Right lobe of liver (tissue), 6 donors: Measurements from ENCODE around the gene AGRN. TPM values are rescaled to one million over a fixed set of nuclear protein-coding genes. Genes with fewer than 3 reads are reported as not detected.

Experiments
- ATAC-seq, 4 donors: fragments of 200-7000 bp; cut with Tn5 transposase; one replicate each; pipeline ENCODE4 v1.9.1; 2020; ENCODE audit warnings: mild to moderate bottlenecking in 4 of 4, moderate library complexity in 4 of 4
- DNase-seq, 3 donors: peaks; one replicate each; pipeline ENCODE4 v3.0.0-alpha.2; 2020
- H3K27ac ChIP-seq, 3 donors: fragments of 200-600 bp; one replicate each; pipeline ENCODE4 v1.8.0; 2022
- H3K27me3 ChIP-seq, 2 donors: fragments of 200-600 bp; one replicate each; pipeline ENCODE4 v1.8.0; 2022
- H3K36me3 ChIP-seq, 4 donors: fragments of 200-600 bp; sonication (generic) in 1 of 4; one replicate each; pipeline versions ENCODE4 v1.5.1 to v1.8.0; 2017 to 2022; ENCODE audit warnings: control low read depth in 1 of 4
- H3K4me1 ChIP-seq, 4 donors: fragments of 200-600 bp; sonication (generic) in 1 of 4; one replicate each; pipeline versions ENCODE4 v1.5.1 to v1.8.0; 2017 to 2022; ENCODE audit warnings: control low read depth in 1 of 4
- H3K4me3 ChIP-seq, 3 donors: fragments of 200-600 bp; one replicate each; pipeline ENCODE4 v1.8.0; 2022
- H3K9me3 ChIP-seq, 4 donors: fragments of 200-600 bp; sonication (generic) in 1 of 4; one replicate each; pipeline versions ENCODE4 v1.5.1 to v1.8.0; 2017 to 2022; ENCODE audit warnings: control low read depth in 1 of 4
- CTCF ChIP-seq, 4 donors: fragments of 200-600 bp in 3 of 4; fragments of 450-650 bp in 1 of 4; IDR thresholded peaks; one replicate each; pipeline versions ENCODE4 v1.5.1 to v1.8.0; 2016 to 2022; ENCODE audit warnings: antibody characterized with exemption in 4 of 4, mild to moderate bottlenecking in 2 of 4
- POLR2A ChIP-seq: fragments of 450-650 bp; IDR thresholded peaks from one replicate; pipeline ENCODE4 v1.6.1; 2017; ENCODE audit warnings: antibody characterized with exemption, mild to moderate bottlenecking
- WGBS: methylation state at CpG from one replicate; pipeline ENCODE4 v1.1.6; 2018; ENCODE audit warnings: low coverage, low lambda C conversion rate; ENCODE audit not compliant: insufficient coverage; ENCODE audit errors: missing lambda C conversion rate; 5-methylcytosine and 5-hydroxymethylcytosine counted together
- intact Hi-C, 2 donors: fragments of 100-400 bp; cut with DNase I; formaldehyde crosslinking; loops; one replicate each; pipeline versions ENCODE4 v1.11.2 to v1.14.1; 2022
- total RNA-seq, 6 experiments: library from RNA; depleted of rRNA in 2 of 6; stranded (reverse); fragments of >200 nt in 2 of 6; fragmentation: NEBNext Ultra II Directional in 3 of 6; extraction: Animal tissue kit (Norgen Biotek cat#: 25700) in 3 of 6; gene quantifications; one replicate each; pipeline versions ENCODE4 v1.1.0 to v1.2.4, GENCODE V29; 2016 to 2023
- donor health status: DM: no; HTN: yes; CAD: no.
- donor health status: DM: no; HTN: no; CAD: no.
- donor health status: DM: no; HTN: no; CAD: no.
- donor health status: DM: no; HTN: yes; CAD: no.
- donor health status: DM: no; HTN: yes; CAD: no.

Gene AGRN
- total RNA-seq, 6 experiments from 2014 or later: 14.2 to 44.5 (median 35.2) TPM

GRCh38 chr1:1085171-1085841 is 65.4 kb downstream of the AGRN start:
- H3K4me3 ChIP-seq: no peak overlapping the region
- WGBS: 95% methylated on average over 4 of the region's 30 CpGs
- ATAC-seq (no peak), DNase-seq (peak in 2 of 3 donors; percentile 19 to 47)
- no peaks in the 10 kb centered on the region for H3K9me3 ChIP-seq
- no peak for TF ChIP-seq CTCF (IDR thresholded peaks at IDR 0.05)
- no peak for TF ChIP-seq POLR2A
- no peaks in the 10 kb centered on the region for H3K36me3 ChIP-seq
- no peaks in the 10 kb centered on the region for H3K27me3 ChIP-seq
- no peak overlapping the region for H3K27ac ChIP-seq
- H3K4me1 ChIP-seq: peaks cover 0 to 1% (median under 1%) of the 10 kb centered on the region in 4 donors
- intact Hi-C loops: no loop called here

- ATAC-seq (no peak), DNase-seq (peak in 1 of 3 donors; percentile 48)
- Histone ChIP-seq H3K4me3 (no peak overlapping the region), H3K9me3 (no peaks in the 10 kb centered on the region), H3K27me3 (no peaks in the 10 kb centered on the region), H3K36me3 (no peaks in the 10 kb centered on the region), H3K4me1 (no peaks in the 10 kb centered on the region), H3K27ac (no peak overlapping the region)
- WGBS: 100% methylated on average over 2 of the region's 38 CpGs
- TF ChIP-seq POLR2A: no peak
- intact Hi-C loops: no loop called here
Measured at GRCh38 chr1:1085911-1086841, 66.3 kb downstream of the AGRN start.

GRCh38 chr1:1086911-1087341 is 67.0 kb downstream of the AGRN start:
- WGBS: 100% methylated on average over 2 of the region's 17 CpGs
- DNase-seq (peak in 1 of 3 donors; percentile 31), ATAC-seq (no peak)
- Histone ChIP-seq H3K4me1 (no peaks in the 10 kb centered on the region), H3K4me3 (no peak overlapping the region), H3K36me3 (no peaks in the 10 kb centered on the region), H3K27ac (no peak overlapping the region), H3K27me3 (no peaks in the 10 kb centered on the region), H3K9me3 (no peaks in the 10 kb centered on the region)
- intact Hi-C loops: no loop called here
- TF ChIP-seq CTCF (IDR thresholded peaks at IDR 0.05) (no peak), POLR2A (no peak)

- no peak overlapping the region for H3K4me3 ChIP-seq
- DNase-seq (peak in 1 of 3 donors; percentile 46), ATAC-seq (no peak)
- WGBS: 100% methylated on average over 2 of the region's 38 CpGs
- no peaks in the 10 kb centered on the region for H3K36me3 ChIP-seq
- intact Hi-C loops: no loop called here
- H3K27ac ChIP-seq: no peak overlapping the region
- TF ChIP-seq CTCF (IDR thresholded peaks at IDR 0.05) (no peak), POLR2A (no peak)
- no peaks in the 10 kb centered on the region for H3K9me3 ChIP-seq
- H3K4me1 ChIP-seq: no peaks in the 10 kb centered on the region
- H3K27me3 ChIP-seq: no peaks in the 10 kb centered on the region
Measured at GRCh38 chr1:1087351-1088028, 67.6 kb downstream of the AGRN start.
